HG02763 (cell line): Measurements from ENCODE around the gene FIBP.

ENCODE experiments used
- ATAC-seq: cut with Tn5 transposase; IDR thresholded peaks from one replicate; pipeline ENCODE4 v1.9.1; 2021; ENCODE audit warnings: mild to moderate bottlenecking, moderate library complexity; ENCODE audit not compliant: unreplicated experiment

FIBP gene

DNA sequence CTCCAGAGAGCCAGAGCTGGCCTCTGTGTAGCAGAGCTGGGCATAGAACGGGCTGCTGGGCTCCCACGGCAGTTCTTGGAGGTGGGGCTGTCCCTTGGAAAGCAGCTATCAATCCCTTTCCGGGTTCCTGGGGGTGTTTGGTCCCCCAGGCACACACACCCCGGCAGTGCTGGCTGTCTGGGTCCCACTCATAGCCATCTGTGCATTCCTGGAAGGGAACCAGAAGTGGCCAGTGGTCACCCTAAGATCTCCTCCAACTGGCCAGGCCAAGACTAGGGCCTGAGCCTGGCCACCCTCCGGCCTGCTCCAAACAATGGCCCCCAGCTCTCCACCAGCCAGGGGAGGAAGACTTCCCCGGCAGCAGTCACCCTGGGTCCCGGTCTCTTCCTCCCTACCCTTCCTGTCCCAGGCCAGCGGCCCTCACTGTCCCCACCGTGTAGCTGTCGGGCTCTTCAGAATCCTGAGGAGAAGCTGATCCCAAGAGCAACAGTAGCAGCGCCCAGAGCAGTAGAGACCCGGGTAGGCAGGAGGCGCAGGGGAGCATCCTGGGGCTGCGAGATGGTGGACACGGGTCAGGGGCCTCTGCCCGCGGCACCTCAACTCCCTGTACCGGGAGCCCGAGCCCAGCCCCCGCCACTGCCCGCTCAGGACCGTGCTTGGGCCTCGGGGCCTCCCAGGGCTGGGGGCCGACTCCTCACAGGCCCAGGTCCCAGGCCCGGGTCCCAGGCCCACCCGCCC is 16.3 kb downstream of the FIBP start:
- ATAC-seq = no peak

DNA sequence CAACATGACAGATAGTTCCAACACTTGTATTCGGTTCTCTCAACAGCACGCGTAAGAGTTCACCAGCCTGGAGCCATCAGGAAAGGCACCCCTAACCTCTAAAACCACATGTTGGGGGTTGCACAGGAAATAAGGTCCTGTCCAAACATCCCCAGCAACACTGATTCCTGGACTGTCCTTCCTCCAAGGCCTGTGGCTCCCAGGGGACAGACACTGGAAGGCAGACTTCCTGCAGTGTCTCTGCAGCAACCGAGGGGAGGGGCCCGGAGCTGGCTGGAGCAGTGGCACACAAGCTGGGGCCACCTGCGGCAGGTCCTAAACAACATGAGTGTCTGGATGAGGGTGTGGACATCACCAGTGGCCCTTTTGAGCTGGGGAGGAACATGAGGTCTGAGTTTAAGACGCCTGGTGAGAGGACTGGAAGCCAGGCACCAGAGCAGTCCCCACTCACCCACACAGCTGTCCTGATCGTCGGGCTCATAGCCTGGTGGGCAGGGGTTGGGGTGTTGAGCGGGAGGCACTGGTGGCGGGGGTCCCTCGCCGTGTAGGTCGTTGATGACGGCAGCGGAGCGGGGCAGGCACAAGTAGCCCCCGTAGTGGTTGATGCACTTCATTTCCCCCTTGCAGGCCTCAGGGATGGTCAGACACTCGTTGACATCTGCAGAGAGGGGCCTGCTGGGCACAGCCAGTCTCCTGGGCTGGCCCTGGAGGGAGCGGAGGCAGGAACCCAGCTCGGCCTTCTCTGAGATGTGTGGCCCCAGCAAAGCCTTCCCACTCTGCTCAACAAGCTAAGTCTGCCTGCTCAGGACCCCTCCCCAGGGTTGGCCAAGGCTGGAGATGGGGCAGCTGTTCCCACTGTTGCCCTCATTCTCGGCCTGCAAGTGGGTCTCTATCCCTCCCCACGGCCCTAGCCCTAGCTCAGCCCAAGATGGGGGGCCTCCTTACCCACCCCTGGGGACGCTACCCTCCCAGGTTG is 17.3 kb downstream of the FIBP start:
- no peak for ATAC-seq

DNA sequence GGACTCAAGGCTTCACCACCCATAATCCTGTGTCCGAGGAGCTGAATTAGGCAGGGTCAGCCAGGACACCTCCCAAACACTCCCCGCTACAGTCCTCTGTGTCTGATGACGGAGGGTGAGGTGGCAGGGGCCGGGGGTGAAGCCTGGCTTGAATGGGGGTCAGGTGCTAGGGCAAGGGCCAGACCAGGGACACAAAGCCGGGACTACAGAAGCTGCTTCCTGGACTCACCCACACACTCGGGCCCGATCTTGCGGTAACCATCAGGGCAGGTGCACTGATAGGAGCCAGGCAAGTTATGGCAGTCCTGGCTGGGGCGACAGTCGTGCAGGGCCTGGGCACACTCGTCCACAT is 18.0 kb downstream of the FIBP start:
- no peak for ATAC-seq

DNA sequence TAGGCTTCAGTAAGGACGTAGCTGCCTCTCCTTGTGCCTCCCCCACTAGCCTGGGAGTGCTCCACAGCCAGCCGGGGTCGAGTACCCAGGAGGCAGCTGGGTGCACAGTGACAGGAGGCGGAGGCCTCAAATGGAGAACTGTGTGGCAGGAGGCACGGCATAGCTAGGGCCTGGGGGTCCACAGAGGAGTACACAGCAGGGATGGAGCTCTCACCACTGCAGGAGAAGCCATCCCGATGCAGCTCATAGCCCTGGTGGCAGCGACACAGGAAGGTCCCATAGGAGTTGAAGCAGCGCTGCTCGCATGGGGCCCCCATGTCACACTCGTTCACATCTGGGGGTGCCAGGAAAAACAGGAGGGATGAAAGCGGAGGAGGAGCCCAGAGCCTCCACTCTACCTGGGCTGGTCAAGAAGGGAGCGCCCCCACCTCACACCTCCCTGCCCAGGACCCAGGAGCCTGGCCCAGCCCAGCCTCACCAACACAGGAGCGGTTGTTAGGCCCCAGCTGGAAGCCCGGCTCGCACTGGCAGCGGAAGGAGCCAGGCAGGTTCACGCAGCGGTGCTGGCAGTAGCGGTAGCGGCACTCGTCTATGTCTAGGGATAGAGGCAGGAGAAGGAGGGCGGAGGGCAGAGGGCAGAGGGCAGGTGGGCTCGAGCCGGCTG is 18.5 kb downstream of the FIBP start:
- ATAC-seq = no peak

DNA sequence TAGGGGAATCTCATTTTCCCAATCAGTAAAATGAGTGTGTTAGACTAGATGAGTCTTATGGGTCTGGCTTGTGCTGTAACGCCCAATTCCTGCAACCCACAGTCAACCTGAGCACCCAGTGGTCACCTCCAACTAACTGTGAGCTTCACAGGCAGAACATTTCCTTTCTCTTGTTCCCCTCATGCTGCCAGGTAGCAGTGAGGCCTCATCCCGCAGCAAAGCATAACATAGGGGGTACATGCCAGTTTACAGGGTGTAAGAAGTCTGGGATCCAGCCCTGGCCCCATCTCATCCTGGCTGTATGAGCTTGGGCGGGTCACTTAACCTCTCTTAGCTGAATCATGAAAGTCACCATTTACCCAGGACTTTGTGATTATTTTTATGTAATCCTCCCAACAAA is 19.4 kb downstream of the FIBP start:
- no peak for ATAC-seq

DNA sequence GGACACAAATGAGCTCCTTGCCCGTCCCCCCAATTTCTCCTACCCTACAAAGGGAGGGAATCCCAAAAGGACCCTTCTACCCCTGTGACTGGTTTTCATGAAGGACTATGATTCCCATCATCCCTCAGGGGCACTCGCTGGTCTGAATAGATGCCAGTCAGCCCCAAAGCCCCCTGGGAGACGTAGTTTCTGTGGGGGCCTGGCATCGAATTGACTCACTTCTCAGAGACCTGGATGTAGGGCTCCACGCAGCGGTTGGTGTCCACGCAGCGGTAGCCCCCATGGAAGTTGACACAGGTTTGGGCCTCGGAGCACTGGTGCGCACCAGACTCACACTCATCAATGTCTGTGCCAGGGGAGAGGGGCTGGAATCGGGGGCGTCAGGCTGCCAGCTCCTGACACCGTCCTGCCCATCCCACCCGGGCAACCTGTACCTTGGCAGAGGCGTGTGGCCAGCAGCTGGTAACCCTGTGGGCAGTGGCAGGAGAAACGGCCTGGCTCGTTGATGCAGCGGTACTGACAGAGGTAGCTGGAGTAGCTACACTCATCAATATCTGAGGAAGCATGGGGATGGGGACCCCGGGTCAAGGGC is 20.1 kb downstream of the FIBP start:
- no peak for ATAC-seq

DNA sequence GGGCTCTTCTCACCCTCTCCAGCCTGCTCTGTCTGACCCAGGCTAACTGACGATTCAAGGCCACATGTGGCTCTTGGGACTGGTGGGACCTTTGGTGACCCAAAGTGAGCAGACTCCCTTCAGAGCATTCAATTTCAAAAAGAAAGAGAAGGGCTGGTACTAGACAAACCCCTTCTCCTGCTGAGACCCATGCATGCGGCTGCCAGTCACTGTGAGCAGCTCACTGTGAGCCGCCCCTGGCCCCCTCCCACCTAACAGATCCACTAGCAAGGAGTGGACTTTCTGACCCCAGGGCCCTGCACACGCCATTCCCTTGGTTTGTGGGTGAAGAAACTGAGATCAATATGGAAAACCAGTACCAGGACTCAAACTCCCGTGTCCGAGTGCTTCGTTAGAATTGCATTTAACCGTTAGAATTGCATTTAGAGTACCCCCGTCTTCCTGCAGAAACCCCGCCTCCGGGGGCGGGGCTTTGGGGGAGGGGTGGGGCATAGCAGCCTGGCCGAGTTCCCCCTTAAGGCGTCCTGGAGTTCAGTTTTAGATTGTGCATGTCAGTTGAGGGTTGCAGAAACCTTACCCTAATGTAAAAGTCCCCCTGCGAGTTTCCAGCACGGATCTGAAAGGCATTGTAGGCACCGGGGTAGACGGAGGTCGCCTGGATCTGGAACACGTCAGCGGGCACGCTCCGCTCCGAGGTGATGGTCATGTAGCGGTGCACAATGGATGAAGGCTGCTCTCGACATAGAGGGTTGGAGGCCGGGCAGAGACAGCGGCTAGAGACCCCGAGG is 20.8 kb downstream of the FIBP start:
- ATAC-seq = no peak

DNA sequence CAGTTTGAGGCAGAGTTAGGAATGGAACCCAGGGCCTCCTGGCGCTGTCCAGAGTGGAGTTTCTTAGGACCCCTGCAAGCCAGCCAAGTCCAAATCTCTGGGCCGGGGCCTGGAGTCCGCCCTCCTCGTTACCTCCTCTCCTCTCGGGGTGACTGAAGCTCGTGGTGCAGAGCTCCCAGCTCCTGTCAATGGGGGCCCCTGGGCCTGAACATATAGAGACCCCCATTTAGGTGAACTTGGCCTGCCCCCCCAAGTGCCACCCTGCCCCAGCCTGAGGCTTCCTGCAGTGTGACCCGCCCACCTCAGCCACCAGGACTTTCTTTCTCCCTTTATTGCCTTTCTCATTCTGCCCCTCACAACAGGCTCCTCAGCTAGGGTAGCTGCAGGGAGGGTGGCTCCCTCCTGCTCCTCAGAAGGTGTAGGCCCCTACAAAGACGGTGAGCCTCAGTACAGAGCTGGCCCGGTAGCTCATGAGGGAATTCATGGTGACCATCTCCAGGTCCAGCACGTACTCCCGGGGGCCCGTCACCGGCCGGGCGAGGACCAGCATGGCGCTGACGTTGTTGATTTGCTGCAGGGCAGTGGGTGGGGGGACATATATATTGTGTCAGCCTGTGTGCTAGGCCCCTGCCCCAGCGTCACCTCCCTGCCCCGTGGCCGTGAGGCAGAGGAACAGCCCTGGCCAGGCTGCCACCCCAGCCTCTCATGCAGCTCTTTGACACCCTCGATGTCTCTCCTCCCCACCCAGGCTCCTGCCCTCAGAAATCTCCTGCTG is 21.6 kb downstream of the FIBP start:
- no peak for ATAC-seq

DNA sequence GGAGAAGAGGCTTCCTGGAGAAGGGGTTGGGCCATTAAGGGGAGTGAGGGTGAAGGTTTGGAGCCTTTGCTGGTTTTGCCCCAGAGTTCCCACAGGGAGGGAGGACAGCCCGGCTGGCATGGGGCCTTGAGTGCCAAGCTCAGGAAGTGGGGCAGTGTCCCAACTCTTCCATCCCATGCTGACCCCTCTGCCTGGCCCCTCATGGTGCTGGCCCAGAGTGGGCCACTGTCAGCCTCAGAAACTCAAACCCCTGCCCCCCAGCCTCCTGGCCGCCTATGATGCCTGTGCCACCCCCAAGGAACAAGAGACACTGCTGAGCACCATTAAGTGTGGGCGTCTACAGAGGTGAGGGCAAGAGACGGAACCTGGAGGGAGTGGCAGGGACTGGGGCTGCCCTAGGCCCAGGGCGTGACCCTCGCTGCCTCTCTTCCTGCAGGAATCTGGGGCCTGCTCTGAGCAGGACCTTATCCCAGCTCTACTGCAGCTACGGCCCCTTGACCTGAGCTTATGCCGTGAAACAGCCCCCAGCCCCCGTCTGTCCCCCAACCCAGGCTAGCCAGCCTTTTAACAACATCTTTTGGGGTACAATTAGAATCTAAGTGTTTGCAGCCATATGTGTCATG is 22.6 kb downstream of the FIBP start:
- ATAC-seq = no peak

DNA sequence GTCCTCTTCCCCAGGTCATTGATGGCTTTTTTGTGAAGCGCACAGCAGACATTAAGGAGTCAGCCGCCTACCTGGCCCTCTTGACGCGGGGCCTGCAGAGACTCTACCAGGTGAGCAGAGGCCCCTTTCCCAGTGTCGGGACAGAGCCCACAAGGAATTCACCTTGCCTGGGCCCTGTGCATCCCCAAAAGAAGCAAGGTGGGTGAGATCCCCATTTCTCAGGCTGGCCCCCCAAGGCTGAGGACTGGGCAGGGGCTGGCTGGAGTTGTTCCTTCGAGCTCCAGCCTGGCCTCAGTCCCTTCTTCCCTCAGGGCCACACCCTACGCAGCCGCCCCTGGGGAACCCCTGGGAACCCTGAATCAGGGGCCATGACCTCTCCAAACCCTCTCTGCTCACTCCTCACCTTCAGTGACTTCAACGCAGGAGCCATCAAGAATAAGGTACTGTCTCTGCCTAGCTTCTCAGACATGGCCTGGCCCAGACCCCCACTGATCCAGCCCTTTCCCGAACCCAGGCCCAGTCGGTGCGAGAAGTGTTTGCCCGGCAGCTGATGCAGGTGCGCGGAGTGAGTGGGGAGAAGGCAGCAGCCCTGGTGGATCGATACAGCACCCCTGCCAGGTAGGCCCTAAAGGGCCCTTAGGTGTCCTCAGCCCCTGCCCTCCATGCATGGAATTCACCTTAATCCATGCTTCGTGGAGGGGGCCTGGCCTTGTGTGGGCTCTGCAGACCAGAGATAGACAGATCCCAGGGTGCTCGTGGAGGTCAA is 23.4 kb downstream of the FIBP start:
- ATAC-seq = no peak

DNA sequence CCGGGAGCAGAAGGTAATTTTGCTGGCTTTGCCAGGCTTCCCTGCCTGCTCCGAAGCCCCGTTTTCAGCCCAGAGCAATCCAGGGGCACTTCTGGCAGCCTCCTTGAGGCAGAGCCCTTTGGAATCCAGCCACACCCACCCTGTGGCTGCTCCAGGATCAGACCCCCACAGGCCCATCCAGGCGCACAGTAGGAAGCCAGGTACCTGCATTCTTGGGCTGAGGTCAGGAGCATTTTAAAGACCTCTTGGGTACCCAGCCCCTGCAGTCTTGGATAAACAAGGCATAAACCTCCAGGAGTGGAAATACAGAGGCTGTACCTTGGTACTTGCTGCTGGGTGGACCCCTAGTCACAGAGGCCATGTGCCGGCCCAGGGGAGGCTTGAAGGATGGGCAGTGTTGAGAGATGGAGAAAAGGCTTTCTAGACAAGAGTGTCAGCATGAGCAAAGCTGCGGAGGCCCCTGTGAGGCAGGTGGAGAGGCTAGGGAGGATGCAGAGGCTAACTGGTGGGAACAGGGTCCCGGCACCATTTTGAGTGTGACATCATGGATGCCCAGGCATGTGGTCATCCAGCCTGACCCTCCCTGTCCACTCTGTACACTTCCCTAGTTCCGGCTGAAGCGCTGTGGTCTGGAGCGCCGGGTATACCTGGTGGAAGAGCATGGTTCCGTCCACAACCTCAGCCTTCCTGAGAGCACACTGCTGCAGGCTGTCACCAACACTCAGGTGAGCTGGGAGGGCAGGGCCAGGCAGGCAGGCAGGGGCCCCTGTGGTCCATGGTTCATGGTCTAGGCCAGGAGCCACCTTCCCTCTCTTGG is 24.2 kb downstream of the FIBP start:
- no peak for ATAC-seq

DNA sequence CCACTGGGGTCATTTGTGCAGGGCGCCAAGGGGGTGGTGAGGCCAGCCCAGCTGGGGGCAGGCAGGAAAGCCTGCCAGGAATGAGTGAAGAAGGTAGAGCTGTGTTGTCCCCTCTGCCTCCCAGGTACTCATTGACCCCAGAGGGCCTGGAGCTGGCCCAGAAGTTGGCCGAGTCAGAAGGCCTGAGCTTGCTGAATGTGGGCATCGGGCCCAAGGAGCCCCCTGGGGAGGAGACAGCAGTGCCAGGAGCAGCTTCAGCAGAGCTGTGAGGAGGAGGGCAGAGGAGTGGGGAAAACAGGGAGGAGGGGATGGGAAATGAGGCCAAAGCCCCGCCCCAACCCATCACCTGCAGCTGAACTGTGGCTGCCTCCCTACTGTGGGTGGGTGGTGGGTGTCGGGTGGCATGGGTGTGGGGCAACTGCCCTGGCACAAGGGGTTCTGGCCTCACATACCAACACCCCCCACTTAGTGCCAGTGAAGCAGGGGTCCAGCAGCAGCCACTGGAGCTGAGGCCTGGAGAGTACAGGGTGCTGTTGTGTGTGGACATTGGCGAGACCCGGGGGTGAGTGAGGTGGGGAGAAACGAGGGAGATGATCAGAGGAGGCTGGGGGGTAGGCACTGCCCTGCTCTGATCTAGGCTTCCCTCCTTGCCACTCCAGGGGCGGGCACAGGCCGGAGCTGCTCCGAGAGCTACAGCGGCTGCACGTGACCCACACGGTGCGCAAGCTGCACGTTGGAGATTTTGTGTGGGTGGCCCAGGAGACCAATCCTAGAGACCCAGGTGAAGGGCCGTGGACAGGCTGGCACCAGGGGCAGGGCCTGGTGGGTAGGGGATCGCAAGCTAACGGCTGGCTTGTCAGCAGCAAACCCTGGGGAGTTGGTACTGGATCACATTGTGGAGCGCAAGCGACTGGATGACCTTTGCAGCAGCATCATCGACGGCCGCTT is 25.1 kb downstream of the FIBP start:
- ATAC-seq = no peak

DNA sequence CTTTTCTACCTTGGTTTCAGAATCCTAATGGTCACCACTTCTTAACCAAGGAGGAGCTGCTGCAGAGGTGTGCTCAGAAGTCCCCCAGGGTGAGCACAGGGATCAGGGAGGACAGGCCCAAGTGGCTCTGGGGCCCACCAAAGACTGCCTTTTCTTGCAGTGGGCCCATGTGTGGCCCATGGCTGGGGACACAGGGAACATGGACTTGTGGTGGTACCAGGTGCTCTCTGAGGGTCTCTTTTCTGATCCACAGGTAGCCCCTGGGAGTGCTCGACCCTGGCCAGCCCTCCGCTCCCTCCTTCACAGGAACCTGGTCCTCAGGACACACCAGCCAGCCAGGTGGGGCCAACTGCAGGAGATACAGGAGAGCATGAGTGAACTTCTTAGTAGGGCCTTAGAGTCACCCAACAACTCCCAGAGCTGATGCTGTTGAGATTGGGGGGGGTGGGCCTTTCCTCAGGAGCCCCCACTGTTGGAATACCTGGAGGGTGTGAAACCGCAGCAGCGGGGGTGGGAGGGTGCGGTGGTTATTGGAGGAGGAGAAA is 26.0 kb downstream of the FIBP start:
- no peak for ATAC-seq

DNA sequence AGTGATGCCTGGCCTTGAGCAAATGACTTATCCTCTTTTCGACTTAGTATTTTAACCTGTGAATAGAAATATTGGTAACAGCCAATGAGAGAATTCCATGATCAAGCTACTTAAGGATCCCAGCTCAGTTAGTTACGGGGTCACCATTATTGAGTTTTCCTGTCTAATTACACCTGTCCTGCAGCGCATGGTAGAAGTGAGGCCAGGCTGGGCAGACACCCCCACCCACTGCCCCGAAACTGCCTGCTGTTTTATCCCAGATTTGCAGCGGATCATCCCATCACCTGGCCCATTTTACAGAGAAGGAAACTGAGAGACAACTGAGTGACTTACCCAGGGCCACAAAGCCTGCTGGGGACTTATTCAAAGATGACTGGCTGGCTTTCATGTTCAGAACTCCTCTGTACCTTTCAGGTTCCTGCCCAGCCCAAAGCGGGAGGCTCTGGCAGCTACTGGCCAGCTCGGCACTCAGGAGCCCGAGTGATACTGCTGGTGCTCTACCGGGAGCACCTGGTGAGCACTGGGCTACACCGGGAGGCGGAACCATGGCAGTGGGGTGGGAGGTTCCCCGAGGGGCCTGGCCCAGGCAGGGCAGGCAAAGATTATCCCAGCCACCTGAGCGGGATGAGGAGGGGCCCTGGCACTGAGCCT is 26.6 kb downstream of the FIBP start:
- no peak for ATAC-seq

DNA sequence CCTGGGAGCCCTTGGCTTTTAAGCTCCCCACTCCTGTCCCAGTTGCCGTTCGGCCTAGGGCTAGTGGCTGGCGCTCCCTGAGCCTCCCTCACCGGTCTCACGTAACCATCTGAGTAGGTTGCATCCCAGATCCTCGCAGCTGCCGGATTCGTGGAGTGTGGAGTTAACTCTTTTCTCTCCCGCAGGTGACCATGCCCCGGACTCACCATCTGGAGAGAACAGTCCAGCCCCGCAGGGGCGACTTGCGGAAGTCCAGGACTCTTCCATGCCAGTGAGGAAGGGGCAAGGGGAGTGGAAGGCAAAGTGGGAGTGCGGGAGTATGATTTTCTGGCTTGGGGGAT is 27.1 kb downstream of the FIBP start:
- no peak for ATAC-seq
